ENCODE results near the gene PIEZO1.

DNA sequence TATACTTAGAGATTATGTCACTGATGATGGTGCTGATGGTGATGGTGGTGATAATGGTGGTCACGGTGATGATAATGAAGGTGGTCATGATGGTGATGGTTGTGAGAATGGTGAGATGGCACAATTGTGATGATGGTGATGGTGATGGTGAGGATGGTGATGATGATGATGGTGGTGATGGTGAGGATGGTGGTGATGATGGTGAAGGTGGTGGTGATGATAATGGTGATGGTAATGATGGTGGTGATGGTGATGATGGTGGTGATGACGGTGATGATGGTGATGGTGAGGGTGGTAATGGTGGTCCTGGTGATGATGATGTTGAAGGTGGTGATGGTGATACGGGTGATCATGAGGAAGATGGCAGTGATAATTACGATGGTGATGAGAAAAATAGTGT, 13.1 kb upstream of the PIEZO1 start:
- TF ChIP-seq, protein P1, sequence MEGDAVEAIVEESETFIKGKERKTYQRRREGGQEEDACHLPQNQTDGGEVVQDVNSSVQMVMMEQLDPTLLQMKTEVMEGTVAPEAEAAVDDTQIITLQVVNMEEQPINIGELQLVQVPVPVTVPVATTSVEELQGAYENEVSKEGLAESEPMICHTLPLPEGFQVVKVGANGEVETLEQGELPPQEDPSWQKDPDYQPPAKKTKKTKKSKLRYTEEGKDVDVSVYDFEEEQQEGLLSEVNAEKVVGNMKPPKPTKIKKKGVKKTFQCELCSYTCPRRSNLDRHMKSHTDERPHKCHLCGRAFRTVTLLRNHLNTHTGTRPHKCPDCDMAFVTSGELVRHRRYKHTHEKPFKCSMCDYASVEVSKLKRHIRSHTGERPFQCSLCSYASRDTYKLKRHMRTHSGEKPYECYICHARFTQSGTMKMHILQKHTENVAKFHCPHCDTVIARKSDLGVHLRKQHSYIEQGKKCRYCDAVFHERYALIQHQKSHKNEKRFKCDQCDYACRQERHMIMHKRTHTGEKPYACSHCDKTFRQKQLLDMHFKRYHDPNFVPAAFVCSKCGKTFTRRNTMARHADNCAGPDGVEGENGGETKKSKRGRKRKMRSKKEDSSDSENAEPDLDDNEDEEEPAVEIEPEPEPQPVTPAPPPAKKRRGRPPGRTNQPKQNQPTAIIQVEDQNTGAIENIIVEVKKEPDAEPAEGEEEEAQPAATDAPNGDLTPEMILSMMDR (conservative IDR thresholded peaks at IDR 0.05 in 1 of 2, IDR thresholded peaks at IDR 0.05 in 1 of 2; ENCODE audit: extremely low read depth in 1 of 2, insufficient read depth in 1 of 2, low read depth in 1 of 2, low read length in 2 of 2): no peak
- no peak for TF ChIP-seq EZH2 (IDR thresholded peaks at IDR 0.05; ENCODE audit: borderline replicate concordance, low read length)

Measured in mammary epithelial cell (primary cell).